ENCODE measurements around the gene MEGF11. TPM values are rescaled to one million over a fixed set of nuclear protein-coding genes. Genes with fewer than 3 reads are reported as not detected.

MEGF11 gene
- total RNA-seq, 3 donors from 2014 or later (not counting 1 experiment from before 2014, with no cell fraction given): not detected

GRCh38 chr15:66053991-66054390 lies 199.6 kb downstream of the MEGF11 start:
- no peaks in the 10 kb centered on the region for H3K9me3 ChIP-seq (ENCODE audit: control insufficient read depth, insufficient read depth, low read length)
- Mint-ChIP-seq H3K27me3 (ENCODE audit: low read depth in 2 of 2) (peaks cover 8 to 14% of the 10 kb centered on the region in 2 donors), H3K36me3 (no peaks in the 10 kb centered on the region), H3K27ac (no peak overlapping the region), H3K4me3 (no peak overlapping the region), H3K4me1 (no peaks in the 10 kb centered on the region), H3K9me3 (no peaks in the 10 kb centered on the region)
- no peaks in the 10 kb centered on the region for H3K4me1 ChIP-seq (ENCODE audit: control insufficient read depth, insufficient read depth, low read length)
- DNase-seq: no peak
- no peak overlapping the region for H3K27ac ChIP-seq (ENCODE audit: low read length)
- no peak overlapping the region for H3K4me3 ChIP-seq (ENCODE audit: low read length)
- no peak for ATAC-seq
- no peaks in the 10 kb centered on the region for H3K27me3 ChIP-seq (ENCODE audit: control insufficient read depth, insufficient read depth, low read length)
- intact Hi-C loops (cut with micrococcal nuclease): no loop called here
- 85% methylated on average over 3 of the region's 3 CpGs for WGBS (ENCODE audit: insufficient coverage)
- H3K36me3 ChIP-seq (ENCODE audit: control insufficient read depth, insufficient read depth, low read length): no peaks in the 10 kb centered on the region
- no peak for TF ChIP-seq CTCF (IDR thresholded peaks at IDR 0.05)

- H3K27me3 ChIP-seq (ENCODE audit: control insufficient read depth, insufficient read depth, low read length): no peaks in the 10 kb centered on the region
- no peaks in the 10 kb centered on the region for H3K9me3 Mint-ChIP-seq
- H3K4me3 ChIP-seq (ENCODE audit: low read length): no peak overlapping the region
- peaks cover 8 to 14% of the 10 kb centered on the region in 2 donors for H3K27me3 Mint-ChIP-seq (ENCODE audit: low read depth in 2 of 2)
- ATAC-seq: no peak
- H3K4me3 Mint-ChIP-seq: no peak overlapping the region
- H3K27ac Mint-ChIP-seq: no peak overlapping the region
- no peaks in the 10 kb centered on the region for H3K36me3 ChIP-seq (ENCODE audit: control insufficient read depth, insufficient read depth, low read length)
- H3K4me1 Mint-ChIP-seq: no peaks in the 10 kb centered on the region
- H3K27ac ChIP-seq (ENCODE audit: low read length): no peak overlapping the region
- TF ChIP-seq CTCF (IDR thresholded peaks at IDR 0.05): no peak
- intact Hi-C loops (cut with micrococcal nuclease): no loop called here
- 73% methylated on average over 2 of the region's 7 CpGs for WGBS (ENCODE audit: insufficient coverage)
- H3K36me3 Mint-ChIP-seq: no peaks in the 10 kb centered on the region
- no peak for DNase-seq
- no peaks in the 10 kb centered on the region for H3K9me3 ChIP-seq (ENCODE audit: control insufficient read depth, insufficient read depth, low read length)
- no peaks in the 10 kb centered on the region for H3K4me1 ChIP-seq (ENCODE audit: control insufficient read depth, insufficient read depth, low read length)
Observed at GRCh38 chr15:66051833-66052232, 201.7 kb downstream of the MEGF11 start.

DNA sequence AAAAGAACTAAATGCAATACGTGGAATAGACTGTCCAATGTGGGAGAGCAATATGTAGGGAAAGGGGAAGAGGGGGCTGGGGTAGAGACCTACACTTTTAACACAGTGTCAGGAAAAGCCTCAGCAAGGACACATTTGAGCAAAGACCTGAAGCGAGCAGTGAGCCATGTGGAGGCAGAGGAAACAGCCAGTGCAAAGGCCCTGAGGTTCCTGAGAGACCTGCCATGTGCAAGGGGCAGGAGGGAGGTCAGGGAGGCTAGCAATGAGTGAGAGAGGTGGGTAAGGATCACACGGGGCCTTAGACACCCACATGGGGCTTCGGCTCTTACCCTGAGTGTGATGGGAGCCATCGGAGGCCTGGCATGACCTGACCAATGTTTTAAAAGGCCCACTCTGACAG lies 203.3 kb downstream of the MEGF11 start:
- DNase-seq (no peak), ATAC-seq (no peak)
- H3K9me3 ChIP-seq (ENCODE audit: control insufficient read depth, insufficient read depth, low read length): no peaks in the 10 kb centered on the region
- no peaks in the 10 kb centered on the region for H3K4me1 ChIP-seq (ENCODE audit: control insufficient read depth, insufficient read depth, low read length)
- no peaks in the 10 kb centered on the region for H3K36me3 ChIP-seq (ENCODE audit: control insufficient read depth, insufficient read depth, low read length)
- Mint-ChIP-seq H3K4me1 (no peaks in the 10 kb centered on the region), H3K4me3 (no peak overlapping the region), H3K9me3 (no peaks in the 10 kb centered on the region), H3K27ac (no peak overlapping the region), H3K36me3 (no peaks in the 10 kb centered on the region), H3K27me3 (ENCODE audit: low read depth in 2 of 2) (peaks cover 8 to 18% of the 10 kb centered on the region in 2 donors)
- WGBS (ENCODE audit: insufficient coverage): 74% methylated on average over 5 of the region's 5 CpGs
- no peak for TF ChIP-seq CTCF (IDR thresholded peaks at IDR 0.05)
- intact Hi-C loops (cut with micrococcal nuclease): no loop called here
- no peaks in the 10 kb centered on the region for H3K27me3 ChIP-seq (ENCODE audit: control insufficient read depth, insufficient read depth, low read length)
- H3K4me3 ChIP-seq (ENCODE audit: low read length): no peak overlapping the region
- H3K27ac ChIP-seq (ENCODE audit: low read length): no peak overlapping the region

GRCh38 chr15:66049353-66049752 lies 204.2 kb downstream of the MEGF11 start:
- H3K4me3 ChIP-seq (ENCODE audit: low read length): no peak overlapping the region
- Mint-ChIP-seq H3K36me3 (no peaks in the 10 kb centered on the region), H3K4me3 (no peak overlapping the region), H3K4me1 (no peaks in the 10 kb centered on the region), H3K27ac (no peak overlapping the region), H3K27me3 (ENCODE audit: low read depth in 2 of 2) (peaks cover 8 to 23% of the 10 kb centered on the region in 2 donors), H3K9me3 (no peaks in the 10 kb centered on the region)
- intact Hi-C loops (cut with micrococcal nuclease): no loop called here
- H3K36me3 ChIP-seq (ENCODE audit: control insufficient read depth, insufficient read depth, low read length): no peaks in the 10 kb centered on the region
- no peak for DNase-seq
- no peaks in the 10 kb centered on the region for H3K4me1 ChIP-seq (ENCODE audit: control insufficient read depth, insufficient read depth, low read length)
- H3K9me3 ChIP-seq (ENCODE audit: control insufficient read depth, insufficient read depth, low read length): no peaks in the 10 kb centered on the region
- no peak for TF ChIP-seq CTCF (IDR thresholded peaks at IDR 0.05)
- H3K27me3 ChIP-seq (ENCODE audit: control insufficient read depth, insufficient read depth, low read length): no peaks in the 10 kb centered on the region
- no peak for ATAC-seq
- H3K27ac ChIP-seq (ENCODE audit: low read length): no peak overlapping the region
- WGBS (ENCODE audit: insufficient coverage): 87% methylated on average over 4 of the region's 6 CpGs
